GM18867 (cell line): ENCODE data around the gene ZNF423.
"Not testable (repeated sequence)": the region's sequence is repeated elsewhere in the genome, so short reads cannot be mapped to it uniquely, and the experiment has no call there.

Experiments
- ATAC-seq: cut with Tn5 transposase; IDR thresholded peaks from one replicate; pipeline ENCODE4 v1.9.1; 2021; ENCODE audit warnings: mild to moderate bottlenecking, moderate library complexity; ENCODE audit not compliant: unreplicated experiment

The ZNF423 gene

DNA sequence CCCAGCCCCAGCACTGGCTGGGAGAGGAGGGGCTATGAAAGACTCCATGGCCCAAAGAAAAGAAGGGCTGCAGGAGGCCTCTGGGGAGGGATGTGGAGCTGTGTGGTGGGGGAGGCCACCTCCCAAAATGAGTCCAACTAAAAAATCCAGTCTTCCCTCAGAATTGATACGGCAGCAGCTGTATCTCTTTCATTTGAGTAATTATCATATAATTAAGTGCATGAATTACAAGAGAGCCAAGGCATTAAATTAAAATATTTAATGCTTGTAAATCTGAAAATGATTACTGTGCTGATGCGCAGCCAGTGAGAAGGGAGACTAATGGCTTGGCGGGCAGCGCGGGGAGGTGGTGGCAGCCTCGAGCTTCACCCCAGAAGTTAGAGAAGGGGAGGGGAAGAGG, 289.5 kb downstream of the ZNF423 start:
- ATAC-seq: no peak

DNA sequence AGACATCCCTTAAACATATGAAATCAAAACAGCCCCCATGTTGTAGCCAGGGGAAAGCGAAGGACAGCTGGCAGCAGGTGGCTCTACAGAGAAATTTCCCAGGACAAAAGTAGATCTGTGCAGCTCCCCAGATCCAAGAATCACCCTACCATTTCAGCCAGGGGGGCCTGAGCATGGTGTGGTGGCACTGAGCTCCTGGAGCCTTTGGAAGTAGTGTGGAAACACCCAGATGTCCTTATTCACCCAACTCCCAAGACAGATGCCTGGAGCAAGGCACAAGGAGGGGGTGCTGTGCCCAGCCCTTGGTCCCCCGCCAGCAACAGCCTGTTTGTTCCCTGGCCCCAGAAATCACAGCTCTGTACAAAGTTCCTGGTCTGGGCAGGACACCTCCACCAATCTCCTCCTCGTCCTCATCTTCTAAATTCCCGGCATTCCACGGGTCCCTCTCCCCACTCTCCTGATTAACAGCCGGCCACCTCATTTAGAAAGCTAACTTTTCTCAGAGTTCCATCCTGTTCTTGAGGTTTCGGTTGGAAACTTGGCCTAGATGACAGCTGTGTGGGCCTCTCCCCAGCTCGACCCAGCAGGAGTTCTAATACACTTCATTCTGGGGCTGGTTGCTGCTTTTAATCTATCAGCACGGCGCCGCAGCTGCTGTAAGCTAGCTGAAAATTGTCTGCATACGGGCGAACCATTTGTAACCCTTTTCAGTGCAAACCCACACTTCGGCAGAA, 291.2 kb downstream of the ZNF423 start:
- no peak for ATAC-seq

DNA sequence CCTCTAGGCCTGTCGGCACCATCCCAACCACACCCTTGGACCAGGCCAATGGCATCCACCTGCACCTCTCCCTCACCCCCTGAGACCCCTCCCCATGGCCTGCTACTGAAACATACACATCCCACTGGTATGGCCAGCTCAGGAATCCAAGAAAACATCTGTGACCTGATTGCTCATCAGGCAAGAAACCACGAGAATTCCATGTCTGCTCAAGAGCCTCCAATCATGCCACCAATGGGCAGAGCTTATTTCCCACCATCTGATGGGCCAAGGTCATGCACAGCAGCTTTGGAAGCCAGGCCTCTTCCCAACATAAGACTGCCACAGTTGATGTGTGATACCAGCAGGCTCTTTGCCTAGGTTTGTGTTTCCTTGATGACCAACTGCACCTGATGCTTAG, 292.2 kb downstream of the ZNF423 start:
- ATAC-seq: no peak

DNA sequence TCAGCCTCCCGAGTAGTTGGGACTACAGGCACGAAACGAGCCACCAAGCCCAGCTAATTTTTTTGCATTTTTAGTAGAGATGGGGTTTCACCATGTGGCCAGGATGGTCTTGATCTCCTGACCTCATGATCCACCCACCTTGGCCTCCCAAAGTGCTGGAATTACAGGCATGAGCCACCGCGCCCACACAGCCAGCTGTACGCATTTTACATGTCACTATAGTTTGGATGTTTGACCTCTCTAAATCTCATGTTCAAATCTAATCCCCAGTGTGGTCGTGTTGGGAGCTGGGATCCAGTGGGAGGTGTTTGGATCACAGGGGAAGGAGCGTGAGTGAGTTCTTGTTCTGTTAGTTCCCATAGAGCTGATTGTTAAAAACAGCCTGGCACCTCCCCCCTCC, 293.0 kb downstream of the ZNF423 start:
- not testable (repeated sequence) for ATAC-seq

DNA sequence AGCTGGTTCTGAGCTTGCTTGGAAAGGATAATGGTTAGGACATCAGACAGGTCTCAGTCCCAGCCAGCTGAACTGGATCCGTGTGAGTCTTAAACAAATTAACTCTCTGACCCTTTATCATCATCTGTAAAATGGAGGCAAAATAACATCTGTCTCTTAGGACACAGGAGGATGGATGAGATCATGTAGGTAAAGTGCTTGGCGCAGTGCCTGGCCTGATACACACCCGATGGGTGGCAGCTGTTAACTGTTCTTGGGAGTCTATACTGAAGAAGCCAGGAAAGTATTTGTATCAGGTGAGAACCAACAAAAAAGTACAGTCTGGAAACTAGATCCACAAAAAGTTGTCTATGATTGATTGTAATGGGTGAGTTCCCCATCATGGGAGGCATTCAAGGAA, 293.7 kb downstream of the ZNF423 start:
- ATAC-seq: no peak

DNA sequence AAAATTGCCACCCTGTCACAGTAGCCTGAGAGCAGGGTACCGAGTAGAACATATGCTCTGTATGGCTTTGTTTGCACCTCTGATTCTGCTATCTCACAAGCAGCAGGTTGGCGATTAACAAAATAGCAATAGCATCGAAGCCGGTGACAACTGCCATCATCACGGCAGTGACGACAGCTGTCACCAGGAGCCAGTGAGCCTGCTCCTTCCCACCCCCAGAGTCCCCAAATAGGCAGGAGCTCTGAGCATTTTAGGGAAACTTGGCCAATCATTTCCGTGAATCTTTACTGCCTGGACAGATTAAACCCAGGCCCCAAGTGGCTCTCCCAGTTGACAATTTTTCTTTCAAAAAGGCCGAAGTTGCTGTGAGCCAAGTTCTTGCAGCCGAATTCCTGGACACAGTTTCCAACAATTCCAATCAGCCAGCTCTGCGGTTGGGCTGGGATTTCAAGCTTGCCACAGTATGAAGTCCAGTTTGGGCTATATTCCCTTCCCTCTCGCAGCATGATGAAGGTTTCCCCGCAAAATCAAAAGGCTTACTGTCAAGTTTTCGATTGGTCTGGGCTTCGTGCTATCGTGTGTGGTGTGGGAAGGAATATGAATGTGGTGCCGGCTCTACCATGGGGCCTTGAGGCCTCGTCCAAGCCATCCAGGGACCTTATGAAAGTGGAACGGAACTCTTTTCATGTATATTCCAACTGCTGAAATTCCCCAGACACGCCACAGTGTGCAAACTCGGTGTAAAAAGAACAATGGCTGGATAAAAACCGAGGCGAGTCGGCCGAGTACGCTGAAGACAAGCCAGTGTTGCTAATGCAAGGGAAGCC, 295.7 kb downstream of the ZNF423 start:
- ATAC-seq: no peak

DNA sequence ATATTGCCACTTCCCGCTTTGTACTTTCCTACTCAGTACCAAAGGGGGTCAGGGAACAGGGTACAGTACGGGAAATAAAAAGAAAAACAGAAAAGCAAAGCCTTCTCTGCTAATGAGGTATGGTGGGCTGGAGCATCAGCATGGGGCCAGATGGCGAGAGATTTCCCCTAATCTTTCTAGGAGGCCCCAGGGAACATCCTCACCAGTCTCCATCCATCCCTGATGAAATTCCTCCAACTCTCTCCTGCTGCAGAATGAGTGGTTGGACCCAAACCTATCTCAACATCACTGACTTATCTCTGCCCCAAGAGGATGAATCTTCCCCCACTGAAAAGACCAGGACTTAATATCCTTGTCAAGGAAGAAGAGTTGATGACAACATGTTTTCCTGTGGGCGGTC, 296.7 kb downstream of the ZNF423 start:
- ATAC-seq: no peak

DNA sequence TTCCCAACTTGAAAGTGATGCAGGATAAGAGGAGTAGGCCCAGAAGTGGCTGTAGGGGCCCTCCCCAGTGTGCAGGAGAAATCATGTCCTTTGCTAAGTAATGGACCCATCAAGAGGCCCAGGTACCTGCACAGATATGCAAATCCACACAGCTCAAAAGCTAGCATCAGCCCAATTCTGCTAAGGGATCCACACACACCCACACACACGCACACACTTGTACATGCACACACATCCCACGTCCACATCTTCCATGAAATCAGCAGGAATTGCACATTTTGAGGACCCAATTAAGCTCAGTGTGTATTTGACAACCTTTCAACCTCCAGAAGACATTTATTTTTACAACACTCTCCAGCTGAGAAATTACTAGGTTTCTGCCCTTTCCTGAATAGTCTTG, 297.5 kb downstream of the ZNF423 start:
- ATAC-seq: no peak

DNA sequence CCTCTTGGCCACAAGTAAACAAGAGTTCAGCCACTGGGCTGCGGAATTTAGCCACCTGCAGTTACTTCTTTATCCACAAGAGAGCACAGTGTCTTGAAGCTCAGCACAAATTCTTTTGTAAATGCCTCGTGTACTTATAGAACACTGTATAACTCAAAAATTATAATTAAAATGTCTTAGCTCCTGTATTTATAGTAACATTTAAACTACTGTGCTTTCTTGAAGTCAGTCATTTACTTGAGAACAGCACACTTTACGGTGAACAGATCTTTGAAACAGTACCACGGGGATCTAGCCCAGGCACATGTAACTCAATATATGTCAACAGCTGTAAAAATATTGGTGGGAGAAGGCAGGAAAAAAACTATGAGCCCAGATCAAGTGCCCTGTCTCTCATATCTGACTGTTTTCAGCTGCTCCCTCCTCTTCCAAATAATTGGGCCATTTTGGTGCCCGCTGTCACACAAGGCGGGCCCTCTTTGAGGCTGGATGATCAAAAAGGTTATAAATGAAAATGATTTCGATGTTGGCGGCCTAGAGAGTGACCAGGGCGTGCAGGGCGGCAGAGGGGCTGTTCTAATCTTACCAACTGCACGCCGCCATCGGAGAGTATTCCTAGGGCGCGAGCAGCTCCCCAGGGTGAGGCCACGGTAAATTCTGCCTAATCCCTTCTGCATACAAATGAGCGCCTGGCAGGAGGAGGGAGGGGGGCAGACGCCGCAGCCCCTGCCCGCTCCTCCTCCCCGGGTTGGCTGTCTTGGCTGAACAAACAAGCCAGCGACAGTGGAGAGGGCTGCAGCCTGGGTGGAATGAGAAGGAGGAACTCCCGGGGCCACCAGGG, 299.1 kb downstream of the ZNF423 start:
- ATAC-seq: no peak

DNA sequence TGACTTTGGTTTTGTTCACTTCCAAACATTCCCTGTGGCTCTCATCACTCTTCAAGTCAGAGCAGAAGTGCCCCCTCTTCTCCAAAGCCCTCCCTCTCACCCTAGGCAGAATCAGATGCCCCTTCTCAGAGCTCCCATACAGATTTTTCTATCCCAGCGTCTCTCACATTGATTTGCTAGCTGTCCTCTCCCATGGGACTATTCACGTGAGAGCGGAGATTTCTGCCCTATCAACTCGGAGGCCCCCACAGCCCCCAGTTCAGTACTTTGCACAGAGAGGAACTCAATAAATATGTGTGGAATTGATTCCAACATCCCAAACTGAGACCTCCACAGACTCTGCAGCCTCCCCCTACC, 299.7 kb downstream of the ZNF423 start:
- ATAC-seq: no peak

DNA sequence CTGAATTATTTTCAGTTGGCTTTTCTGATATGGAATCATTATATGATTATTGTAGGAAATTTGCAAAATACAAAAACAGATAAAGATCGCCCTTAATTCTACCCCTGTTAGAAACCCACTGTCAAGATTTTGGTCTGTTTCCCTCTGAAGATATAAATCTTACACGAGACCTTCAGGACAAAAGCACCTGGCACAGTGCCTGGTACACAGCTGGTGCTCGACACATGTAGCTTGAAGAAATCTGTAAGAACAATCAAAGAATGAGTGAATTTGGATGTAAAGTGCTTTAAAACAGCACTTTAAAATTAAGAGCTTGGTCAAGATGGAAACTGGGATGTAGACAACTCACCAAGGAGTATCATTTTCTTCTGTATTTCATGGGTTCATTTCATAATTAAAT, 301.2 kb downstream of the ZNF423 start:
- no peak for ATAC-seq

DNA sequence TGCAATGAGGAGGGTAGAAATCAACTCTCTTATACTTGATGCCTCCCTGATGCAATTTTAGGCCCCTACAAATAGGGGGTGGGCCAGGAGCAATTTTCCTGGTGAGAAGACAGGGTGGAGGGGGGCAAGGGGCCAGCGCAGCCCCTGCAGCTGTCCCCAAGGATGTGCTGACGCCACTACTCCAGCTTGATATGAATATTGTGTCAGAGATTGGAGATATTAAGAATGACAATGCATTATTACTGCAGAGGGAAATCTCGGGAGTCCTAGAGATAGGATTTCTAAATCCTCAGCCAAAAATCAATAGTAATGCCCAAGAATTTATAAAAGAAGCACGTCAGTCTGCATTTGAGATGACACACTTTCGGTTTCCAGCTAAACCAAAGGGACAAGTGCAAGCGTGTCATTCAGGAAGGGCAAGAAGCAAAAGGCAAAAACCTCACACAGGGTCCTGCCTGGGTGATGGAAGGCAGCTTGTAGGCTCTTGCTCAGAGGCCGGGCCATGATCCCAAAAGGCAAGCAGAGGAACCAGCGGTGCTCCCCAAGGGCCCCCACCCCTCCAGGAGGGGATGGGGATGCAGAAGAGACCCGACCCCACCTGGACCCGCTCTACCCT, 303.5 kb downstream of the ZNF423 start:
- ATAC-seq: peak; percentile 59

DNA sequence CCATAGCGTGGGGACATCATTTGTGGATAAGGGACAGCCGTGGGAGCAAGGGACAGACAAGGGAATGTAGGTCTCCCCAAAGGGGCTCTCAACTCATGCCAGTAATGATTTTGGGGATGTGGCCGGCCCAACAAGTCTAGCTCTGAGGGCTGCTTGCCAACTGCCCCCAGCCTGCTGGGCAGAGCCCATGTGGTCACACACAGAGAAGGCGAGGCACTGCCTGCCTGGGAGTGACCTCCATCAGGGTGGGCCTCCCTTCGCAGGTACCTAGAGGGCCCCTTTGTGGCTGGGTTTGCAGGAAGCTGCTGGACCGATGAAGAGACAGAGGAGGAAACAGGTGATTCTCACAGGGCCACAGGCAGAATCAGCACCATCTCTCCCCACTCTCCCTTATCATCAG, 305.2 kb downstream of the ZNF423 start:
- no peak for ATAC-seq

DNA sequence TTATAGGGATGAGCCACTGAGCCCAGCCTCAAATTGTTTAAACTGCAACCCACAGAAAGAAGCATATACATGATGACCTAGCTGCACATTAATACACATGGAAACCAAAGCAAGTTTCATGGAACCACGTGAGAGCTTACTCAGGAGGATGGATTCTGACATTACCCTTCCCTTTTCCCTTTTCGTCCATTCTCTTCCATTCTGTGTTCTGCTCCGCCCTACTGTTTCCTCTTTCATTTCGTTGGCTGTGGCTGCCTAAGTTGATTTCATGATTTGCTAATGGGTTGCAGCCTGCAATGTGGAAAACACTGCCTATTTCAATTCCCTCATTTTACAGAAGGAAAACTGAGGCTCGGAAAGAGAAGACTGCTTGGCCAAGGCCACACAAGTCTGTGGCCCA, 305.8 kb downstream of the ZNF423 start:
- ATAC-seq: no peak

DNA sequence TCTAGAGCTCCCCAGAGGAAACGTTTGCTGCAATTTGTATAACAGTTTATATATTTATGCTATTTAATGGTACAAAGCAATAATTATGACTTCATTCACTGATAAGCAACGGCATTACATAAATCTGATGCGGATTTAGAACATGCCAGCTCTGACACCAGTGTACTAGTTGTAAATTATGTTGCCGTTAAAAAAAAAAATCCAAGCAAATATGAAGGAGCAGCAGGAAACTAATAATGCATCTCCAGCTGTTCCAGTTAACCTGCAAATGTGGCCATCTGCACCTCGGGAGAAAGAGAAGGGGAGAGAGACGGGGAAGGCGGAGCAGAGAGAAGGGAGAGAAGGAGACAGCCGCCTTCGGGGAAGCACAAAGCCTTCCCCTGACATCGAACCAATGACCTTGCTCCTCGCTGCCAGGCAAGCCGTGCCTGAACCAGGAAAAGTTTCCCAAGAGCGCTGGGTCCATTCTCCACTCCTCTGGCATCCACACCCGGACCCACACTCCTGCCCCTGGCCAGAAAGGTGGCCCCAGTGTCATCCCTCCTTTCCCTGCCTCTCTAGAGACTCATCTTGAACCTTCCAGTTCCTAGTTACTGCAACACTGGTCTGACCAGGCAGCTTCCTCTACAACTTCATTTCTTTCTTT, 307.5 kb downstream of the ZNF423 start:
- no peak for ATAC-seq

DNA sequence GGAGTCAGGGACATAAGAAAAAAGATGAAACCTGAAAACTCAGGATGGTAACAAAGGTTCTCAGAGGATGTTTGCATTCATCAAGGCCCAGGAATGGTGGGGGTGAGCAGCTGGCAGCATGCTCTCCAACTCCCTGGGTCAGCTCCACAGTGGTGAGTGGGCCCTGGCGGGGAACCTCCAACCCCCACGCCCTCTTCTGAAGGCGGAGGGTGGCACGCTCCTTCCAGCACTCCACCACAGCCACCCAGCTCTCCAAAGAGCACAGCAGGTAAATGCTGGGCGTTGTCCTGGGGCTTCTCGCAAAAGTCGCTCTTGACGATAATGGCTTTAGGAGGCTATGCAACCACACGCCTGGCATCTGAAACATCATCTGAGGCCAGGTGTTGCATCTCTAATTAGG, 308.5 kb downstream of the ZNF423 start:
- ATAC-seq: no peak

DNA sequence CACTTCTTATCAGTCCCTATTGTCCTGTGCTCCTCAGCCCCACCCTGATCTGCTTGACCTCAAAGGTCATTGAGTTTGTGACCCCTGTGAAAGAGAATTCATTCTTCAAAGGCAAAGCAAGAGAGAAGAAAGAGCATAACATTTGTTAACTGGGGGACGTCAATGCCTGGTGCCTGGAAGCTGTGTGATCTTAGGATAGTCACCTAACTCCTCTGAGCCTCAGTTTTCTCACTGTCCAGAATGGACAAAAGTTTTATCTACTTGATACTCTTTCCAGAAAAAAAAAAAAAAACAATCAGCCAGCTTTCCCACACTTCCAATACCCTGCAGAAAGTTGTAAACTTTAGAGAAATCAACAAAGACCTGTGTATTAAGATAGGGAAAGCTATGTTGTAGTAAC, 309.2 kb downstream of the ZNF423 start:
- ATAC-seq: no peak

DNA sequence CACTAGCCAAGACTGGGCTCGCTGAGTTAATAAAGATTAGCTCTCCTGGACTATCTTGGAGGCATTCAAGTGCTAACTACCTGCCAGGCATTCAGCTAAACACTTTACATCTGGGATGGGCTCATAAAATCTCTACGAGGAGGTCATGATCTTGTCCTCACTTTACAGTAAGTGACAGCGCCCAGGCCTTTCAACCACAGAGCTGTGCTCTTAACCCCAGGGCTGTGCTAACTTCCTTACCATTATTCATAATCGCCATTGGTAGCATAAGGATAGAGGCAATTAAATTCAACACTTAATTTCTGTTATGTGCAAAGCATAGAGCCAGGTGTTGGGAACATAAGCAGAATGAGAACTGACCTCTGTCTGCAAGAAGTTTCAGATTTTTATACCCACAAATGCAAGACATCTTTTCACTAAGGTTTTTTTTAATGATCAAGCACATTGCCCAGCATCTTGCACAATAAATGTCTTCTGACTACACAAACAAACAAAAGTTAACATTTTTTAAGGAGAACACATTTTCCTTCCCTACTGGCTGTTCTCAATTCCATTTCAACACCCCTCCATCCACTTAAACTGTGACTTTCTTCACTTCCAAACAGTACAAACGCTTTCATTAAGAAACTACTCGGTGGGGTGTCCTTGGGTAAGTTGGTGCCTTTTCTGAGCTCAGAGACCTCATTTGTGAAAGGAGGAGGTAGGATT, 310.0 kb downstream of the ZNF423 start:
- ATAC-seq: no peak

DNA sequence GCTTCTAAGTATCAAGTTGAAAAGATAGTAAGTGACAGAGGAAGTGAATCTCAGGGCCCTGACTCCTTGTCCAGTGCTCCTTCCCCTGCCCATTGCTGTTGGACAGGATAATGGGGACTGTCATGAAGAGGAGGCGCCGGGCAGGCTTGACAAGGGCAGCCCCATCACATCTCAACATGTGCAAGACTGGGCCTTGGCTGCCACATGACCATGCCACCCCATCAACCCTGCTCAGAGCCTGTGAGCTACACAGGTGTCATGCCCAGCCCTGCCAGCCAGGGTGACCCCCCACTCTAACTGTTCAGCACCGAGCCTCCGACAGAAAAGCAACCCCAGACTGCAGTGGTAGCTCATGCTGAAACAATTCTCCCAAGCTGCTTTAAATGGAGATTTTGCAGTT, 310.7 kb downstream of the ZNF423 start:
- ATAC-seq: no peak

DNA sequence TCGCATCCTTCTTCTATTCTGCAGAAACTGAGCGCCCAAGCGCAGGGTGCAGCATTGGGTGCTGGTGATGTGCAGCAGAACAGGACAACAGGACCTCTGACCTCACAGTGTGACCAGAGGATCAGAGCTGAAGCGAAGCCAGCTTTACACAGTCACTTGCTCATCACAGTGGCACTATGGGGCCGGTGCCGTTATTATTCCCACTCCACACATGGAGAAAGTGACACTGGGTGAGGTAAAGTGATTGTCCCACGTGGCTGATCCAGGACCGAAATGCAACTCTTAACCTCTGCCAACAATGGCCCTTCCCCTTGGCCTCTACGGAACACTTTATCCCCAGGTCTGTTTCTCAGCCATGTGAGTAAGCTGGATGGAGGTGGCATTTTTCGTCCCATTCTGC, 311.1 kb downstream of the ZNF423 start:
- ATAC-seq: no peak
